SK-N-MC (cell line): Measurements from ENCODE around the gene OSCP1.

ENCODE experiments used
- EZH2 ChIP-seq: fragments of 200-600 bp; sonication (generic); IDR thresholded peaks from one replicate; pipeline ENCODE4 v1.6.1; 2017; ENCODE audit warnings: antibody characterized with exemption
- FOXP2 ChIP-seq: optimal IDR thresholded peaks from 2 replicates; pipeline ENCODE3; 2011; ENCODE audit warnings: mild to moderate bottlenecking, moderate library complexity; ENCODE audit not compliant: insufficient read depth; ENCODE audit errors: extremely low read length, control extremely low read depth
- POLR2AphosphoS5 ChIP-seq: IDR thresholded peaks from 2 replicates; pipeline ENCODE4 v1.6.1; 2012; ENCODE audit warnings: mild to moderate bottlenecking, low read depth, low read length, borderline replicate concordance

- no peak for TF ChIP-seq EZH2
- TF ChIP-seq POLR2AphosphoS5, result no peak
- TF ChIP-seq FOXP2, result no peak
Measured at GRCh38 chr1:36419569-36419968, 30.7 kb downstream of the OSCP1 start.
